HepG2 (cell line): ENCODE results near the gene RASA3. TPM values are rescaled to one million over a fixed set of nuclear protein-coding genes. Genes with fewer than 3 reads are reported as not detected.
A peak's percentile ranks its signal among the peaks of the same experiment; 100 is the strongest.

Experiments used
- ATAC-seq: fragments of 200-7000 bp; cut with Tn5 transposase; 3 replicates; pipeline ENCODE4 v1.9.1; 2020; ENCODE audit warnings: mild to moderate bottlenecking, moderate library complexity
- BruUV-seq: library from RNA; stranded (reverse); fragments of 400-500 nt; replicated peaks from 2 replicates; lab custom pipeline; 2021; lab: Mats Ljungman, UMichigan
- CTCF ChIA-PET: fragments of 300-600 bp; formaldehyde crosslinking; extraction: SDS; loops from one replicate; lab custom pipeline; 2021; ENCODE audit warnings: low total read pairs, inconsistent platforms, low intra/inter-chr PET ratio; lab: Yijun Ruan, JAX
- POLR2A ChIA-PET: fragments of 350-600 bp; sonication (Branson Sonifier 250); formaldehyde crosslinking; loops from one replicate; lab custom pipeline; 2020; ENCODE audit warnings: antibody characterized with exemption, inconsistent platforms; lab: Yijun Ruan, JAX
- DNase-seq: peaks from one replicate; pipeline ENCODE4 v3.0.0-alpha.2; 2015; ENCODE audit warnings: low spot score
- FAIRE-seq: peaks from 3 replicates; lab custom pipeline; 2011; peaks lifted over from hg19 to GRCh38; lab: Jason Lieb, UNC
- H2AFZ ChIP-seq: one replicate; pipeline ENCODE4 v1.6.1; 2011; ENCODE audit warnings: low read length, inconsistent platforms
- H3K27ac ChIP-seq: fragments of 300-600 bp; 3 replicates; pipeline ENCODE4 v1.8.0; 2011; ENCODE audit warnings: mixed run types, mild to moderate bottlenecking, mixed read lengths, low read length, inconsistent platforms; ENCODE audit not compliant: insufficient read depth; ENCODE audit errors: extremely low read length
- H3K27me3 ChIP-seq, 2 experiments: fragments of 200-600 bp in 1 of 2; 2 replicates in 1 of 2; 3 replicates in 1 of 2; pipeline versions ENCODE4 v1.6.0 to v1.8.0; 2011; ENCODE audit warnings: low read length in 2 of 2, mild to moderate bottlenecking in 2 of 2, moderate library complexity in 2 of 2, inconsistent platforms in 1 of 2; ENCODE audit not compliant: insufficient read depth in 2 of 2, control insufficient read depth in 1 of 2
- H3K36me3 ChIP-seq, 2 experiments: fragments of 200-600 bp in 1 of 2; replicated peaks in 1 of 2; 2 replicates in 1 of 2; 3 replicates in 1 of 2; pipeline versions ENCODE4 v1.5.1 to v1.8.0; 2011; ENCODE audit warnings: low read length in 2 of 2, inconsistent platforms in 1 of 2; ENCODE audit not compliant: insufficient read depth in 2 of 2, control insufficient read depth in 1 of 2
- H3K4me1 ChIP-seq: 2 replicates; pipeline ENCODE4 v1.5.1; 2012; ENCODE audit warnings: low read length, inconsistent platforms; ENCODE audit not compliant: insufficient read depth
- H3K4me2 ChIP-seq: 2 replicates; pipeline ENCODE4 v1.6.0; 2011; ENCODE audit warnings: low read depth, low read length, inconsistent platforms
- H3K4me3 ChIP-seq, 3 experiments: fragments of 200-600 bp in 1 of 3; sonication (generic), shearing (Covaris generic) in 1 of 3; replicated peaks in 1 of 3; 2 replicates each; pipeline ENCODE4 v1.5.1; 2011 to 2016; ENCODE audit warnings: low read length in 3 of 3, inconsistent platforms in 2 of 3, low read depth in 2 of 3, mild to moderate bottlenecking in 2 of 3, control low read depth in 1 of 3, mixed read lengths in 1 of 3; ENCODE audit not compliant: insufficient read depth in 1 of 3
- H3K79me2 ChIP-seq: one replicate; pipeline ENCODE4 v1.6.1; 2011; ENCODE audit warnings: low read length, inconsistent platforms; ENCODE audit not compliant: insufficient read depth
- H3K9ac ChIP-seq: 2 replicates; pipeline ENCODE4 v1.6.0; 2011; ENCODE audit warnings: mild to moderate bottlenecking, low read depth, low read length, inconsistent platforms; ENCODE audit not compliant: insufficient read depth
- H3K9me3 ChIP-seq: 2 replicates; pipeline ENCODE4 v1.5.1; 2012; ENCODE audit warnings: mild to moderate bottlenecking, low read length
- H4K20me1 ChIP-seq: 2 replicates; pipeline ENCODE4 v1.6.0; 2011; ENCODE audit warnings: inconsistent platforms, mild to moderate bottlenecking, low read length, moderate library complexity; ENCODE audit not compliant: insufficient read depth
- ATF7 ChIP-seq, 2 experiments: fragments of 450-650 bp in 1 of 2; sonication (generic) in 1 of 2; formaldehyde crosslinking in 1 of 2; IDR thresholded peaks; 2 replicates each; pipeline versions ENCODE4 v1.4.0 to v1.6.1; 2016 to 2020; ENCODE audit warnings: antibody characterized with exemption in 1 of 2, mild to moderate bottlenecking in 1 of 2, missing genetic modification reagents in 1 of 2
- CENPT ChIP-seq: sonication (generic); formaldehyde crosslinking; IDR thresholded peaks from 2 replicates; pipeline ENCODE4 v1.8.0; 2022; ENCODE audit warnings: low read depth, mild to moderate bottlenecking, moderate library complexity, missing genetic modification reagents
- CREB1 ChIP-seq, 2 experiments: fragments of 450-650 bp in 1 of 2; IDR thresholded peaks; 2 replicates each; pipeline ENCODE4 v1.6.1; 2016 to 2017; ENCODE audit warnings: control low read depth in 1 of 2, mild to moderate bottlenecking in 1 of 2, missing compliant biosample characterization in 1 of 2, missing genetic modification characterization in 1 of 2
- EZH2 ChIP-seq: conservative IDR thresholded peaks from 2 replicates; pipeline ENCODE4 v1.6.1; 2012; ENCODE audit warnings: mild to moderate bottlenecking, low read depth, low read length, moderate library complexity
- KLF12 ChIP-seq: sonication (generic); formaldehyde crosslinking; IDR thresholded peaks from 2 replicates; pipeline ENCODE4 v1.4.0; 2020; ENCODE audit warnings: missing genetic modification reagents, borderline replicate concordance
- MAFF ChIP-seq: IDR thresholded peaks from 2 replicates; pipeline ENCODE4 v1.6.1; 2011; ENCODE audit warnings: low read depth, low read length, improper control_type of control experiment
- MEIS1 ChIP-seq: sonication (generic); formaldehyde crosslinking; IDR thresholded peaks from 2 replicates; pipeline ENCODE4 v1.9.0; 2021; ENCODE audit warnings: mild to moderate bottlenecking, missing genetic modification reagents, moderate library complexity, borderline replicate concordance
- NPAS2 ChIP-seq: sonication (generic); formaldehyde crosslinking; IDR thresholded peaks from 2 replicates; pipeline ENCODE4 v1.8.0; 2022; ENCODE audit warnings: mild to moderate bottlenecking, missing genetic modification reagents, borderline replicate concordance
- PHF21A ChIP-seq: sonication (generic); formaldehyde crosslinking; IDR thresholded peaks from 2 replicates; pipeline ENCODE4 v1.5.0; 2020; ENCODE audit warnings: mild to moderate bottlenecking, missing genetic modification reagents
- RBM39 ChIP-seq: fragments of 200-400 bp; formaldehyde crosslinking; IDR thresholded peaks from one replicate; pipeline ENCODE4 v1.6.1; 2018; ENCODE audit warnings: antibody characterized with exemption, mild to moderate bottlenecking, low read depth, low read length; ENCODE audit not compliant: poor library complexity, severe bottlenecking
- ZNF143 ChIP-seq: sonication (generic); formaldehyde crosslinking; IDR thresholded peaks from 2 replicates; pipeline ENCODE4 v1.4.0; 2020; ENCODE audit warnings: missing genetic modification reagents
- ZNF263 ChIP-seq: sonication (generic); formaldehyde crosslinking; IDR thresholded peaks from 2 replicates; pipeline ENCODE4 v1.4.0; 2020; ENCODE audit warnings: missing genetic modification reagents
- ZNF326 ChIP-seq: sonication (generic); formaldehyde crosslinking; IDR thresholded peaks from 2 replicates; pipeline ENCODE4 v1.4.0; 2020; ENCODE audit warnings: missing genetic modification reagents, borderline replicate concordance
- ZNF781 ChIP-seq: sonication (generic); formaldehyde crosslinking; IDR thresholded peaks from 2 replicates; pipeline ENCODE4 v1.5.1; 2020; ENCODE audit warnings: borderline replicate concordance, mild to moderate bottlenecking, missing genetic modification reagents; ENCODE audit errors: not compliant biosample characterization
- ZNF891 ChIP-seq: sonication (generic); formaldehyde crosslinking; IDR thresholded peaks from 2 replicates; pipeline ENCODE4 v1.5.0; 2020; ENCODE audit warnings: mild to moderate bottlenecking, missing genetic modification reagents
- WGBS: methylation state at CpG from one replicate; pipeline ENCODE4 v1.1.6; 2017; ENCODE audit warnings: low lambda C conversion rate; 5-methylcytosine and 5-hydroxymethylcytosine counted together
- in situ Hi-C: cut with HindIII; loops from 2 replicates; pipeline ENCODE4 v1.10.0; 2017; ENCODE audit warnings: low pct_unique_long_range_greater_than_20kb; ENCODE audit not compliant: extremely low pct_ligation_motif_present
- intact Hi-C: fragments of 100-400 bp; cut with micrococcal nuclease; formaldehyde crosslinking; loops from one replicate; pipeline ENCODE4 v1.10.0; 2022; ENCODE audit not compliant: unreplicated experiment
- polyA plus RNA-seq, 8 experiments: library from polyadenylated mRNA; depleted of rRNA in 3 of 8; stranded (reverse) in 7 of 8; unstranded in 1 of 8; fragments of >200 nt; fragmentation: Illumina TruSeq in 4 of 8; extraction: Trizol in 4 of 8; gene quantifications; 2 replicates each; pipeline versions ENCODE4 v1.2.1 to v1.2.3, GENCODE V29; 2011 to 2016; ENCODE audit warnings: low read depth in 4 of 8, missing spikeins in 1 of 8, mixed read lengths in 1 of 8; ENCODE audit not compliant: insufficient read depth in 1 of 8
- total RNA-seq, 5 experiments: library from RNA; depleted of rRNA; stranded (reverse); fragments of >200 nt; fragmentation: Illumina TruSeq; extraction: Trizol; gene quantifications; 2 replicates each; pipeline ENCODE4 v1.2.3, GENCODE V29; 2016; ENCODE audit warnings: low read depth in 1 of 5
- TF ChIP-seq, protein P1 (sequence below): sonication (generic); formaldehyde crosslinking; IDR thresholded peaks from 2 replicates; pipeline ENCODE4 v1.4.0; 2020; ENCODE audit warnings: missing genetic modification reagents
- TF ChIP-seq, protein P2 (sequence below): sonication (generic); formaldehyde crosslinking; IDR thresholded peaks from 2 replicates; pipeline ENCODE4 v1.8.0; 2023; ENCODE audit warnings: mild to moderate bottlenecking, missing genetic modification reagents

The RASA3 gene
- total and polyA plus RNA-seq, 2 of the 13 experiments (the other 11 are each of a cell fraction or from before 2014, with no cell fraction given) = 0.05 TPM; not detected in 1

DNA sequence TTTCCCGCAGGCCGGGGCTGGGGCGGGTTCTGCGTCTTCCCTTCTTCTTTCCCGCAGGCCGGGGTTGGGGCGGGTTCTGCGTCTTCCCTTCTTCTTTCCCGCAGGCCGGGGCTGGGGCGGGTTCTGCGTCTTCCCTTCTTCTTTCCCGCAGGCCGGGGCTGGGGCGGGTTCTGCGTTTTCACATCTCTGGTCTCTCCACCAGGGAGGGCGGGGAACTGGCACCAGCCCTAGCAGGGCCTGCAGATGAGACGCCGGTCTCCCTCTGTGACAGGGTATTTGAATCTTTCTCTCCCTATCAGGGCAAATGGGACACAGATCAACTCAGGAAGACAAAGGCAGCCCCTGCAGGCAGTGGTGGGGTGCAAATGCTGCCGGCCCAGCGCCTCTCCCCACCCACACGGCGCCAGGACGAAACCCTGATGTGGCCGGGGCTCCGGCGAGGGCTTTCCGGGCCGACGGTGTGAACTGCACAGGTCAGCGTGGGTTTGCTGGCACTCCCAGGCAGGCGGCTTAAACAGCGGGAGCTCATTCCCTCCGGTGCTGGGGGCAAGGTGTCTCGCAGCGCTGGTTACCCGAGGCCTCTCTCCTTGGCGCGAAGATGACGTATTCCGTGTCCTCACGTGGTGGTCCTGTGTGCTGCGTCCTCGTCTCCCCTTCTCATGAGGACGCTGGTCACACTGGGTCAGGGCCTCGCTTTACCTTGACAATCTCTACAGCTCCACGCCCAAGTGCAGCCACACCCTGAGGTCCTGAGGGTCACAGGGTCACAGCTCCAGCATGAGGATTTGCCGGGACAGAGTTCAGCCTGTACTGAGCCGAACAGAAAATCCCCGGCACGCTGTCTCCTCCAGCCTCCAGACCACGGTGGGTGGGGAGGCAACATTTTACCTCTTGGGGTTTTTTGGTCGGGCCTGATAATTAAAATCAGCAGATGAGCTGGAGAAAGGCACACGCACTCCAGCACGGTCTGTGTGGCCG, 157.8 kb downstream of the RASA3 start (continued):
- TF ChIP-seq, protein P1, sequence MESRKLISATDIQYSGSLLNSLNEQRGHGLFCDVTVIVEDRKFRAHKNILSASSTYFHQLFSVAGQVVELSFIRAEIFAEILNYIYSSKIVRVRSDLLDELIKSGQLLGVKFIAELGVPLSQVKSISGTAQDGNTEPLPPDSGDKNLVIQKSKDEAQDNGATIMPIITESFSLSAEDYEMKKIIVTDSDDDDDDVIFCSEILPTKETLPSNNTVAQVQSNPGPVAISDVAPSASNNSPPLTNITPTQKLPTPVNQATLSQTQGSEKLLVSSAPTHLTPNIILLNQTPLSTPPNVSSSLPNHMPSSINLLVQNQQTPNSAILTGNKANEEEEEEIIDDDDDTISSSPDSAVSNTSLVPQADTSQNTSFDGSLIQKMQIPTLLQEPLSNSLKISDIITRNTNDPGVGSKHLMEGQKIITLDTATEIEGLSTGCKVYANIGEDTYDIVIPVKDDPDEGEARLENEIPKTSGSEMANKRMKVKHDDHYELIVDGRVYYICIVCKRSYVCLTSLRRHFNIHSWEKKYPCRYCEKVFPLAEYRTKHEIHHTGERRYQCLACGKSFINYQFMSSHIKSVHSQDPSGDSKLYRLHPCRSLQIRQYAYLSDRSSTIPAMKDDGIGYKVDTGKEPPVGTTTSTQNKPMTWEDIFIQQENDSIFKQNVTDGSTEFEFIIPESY (CRISPR knock-in tag) = no peak
- no peak for TF ChIP-seq ZNF891 (CRISPR knock-in tag)
- TF ChIP-seq ZNF326 (CRISPR knock-in tag) = no peak
- TF ChIP-seq NPAS2 (CRISPR knock-in tag) = no peak
- no peak for TF ChIP-seq RBM39

DNA sequence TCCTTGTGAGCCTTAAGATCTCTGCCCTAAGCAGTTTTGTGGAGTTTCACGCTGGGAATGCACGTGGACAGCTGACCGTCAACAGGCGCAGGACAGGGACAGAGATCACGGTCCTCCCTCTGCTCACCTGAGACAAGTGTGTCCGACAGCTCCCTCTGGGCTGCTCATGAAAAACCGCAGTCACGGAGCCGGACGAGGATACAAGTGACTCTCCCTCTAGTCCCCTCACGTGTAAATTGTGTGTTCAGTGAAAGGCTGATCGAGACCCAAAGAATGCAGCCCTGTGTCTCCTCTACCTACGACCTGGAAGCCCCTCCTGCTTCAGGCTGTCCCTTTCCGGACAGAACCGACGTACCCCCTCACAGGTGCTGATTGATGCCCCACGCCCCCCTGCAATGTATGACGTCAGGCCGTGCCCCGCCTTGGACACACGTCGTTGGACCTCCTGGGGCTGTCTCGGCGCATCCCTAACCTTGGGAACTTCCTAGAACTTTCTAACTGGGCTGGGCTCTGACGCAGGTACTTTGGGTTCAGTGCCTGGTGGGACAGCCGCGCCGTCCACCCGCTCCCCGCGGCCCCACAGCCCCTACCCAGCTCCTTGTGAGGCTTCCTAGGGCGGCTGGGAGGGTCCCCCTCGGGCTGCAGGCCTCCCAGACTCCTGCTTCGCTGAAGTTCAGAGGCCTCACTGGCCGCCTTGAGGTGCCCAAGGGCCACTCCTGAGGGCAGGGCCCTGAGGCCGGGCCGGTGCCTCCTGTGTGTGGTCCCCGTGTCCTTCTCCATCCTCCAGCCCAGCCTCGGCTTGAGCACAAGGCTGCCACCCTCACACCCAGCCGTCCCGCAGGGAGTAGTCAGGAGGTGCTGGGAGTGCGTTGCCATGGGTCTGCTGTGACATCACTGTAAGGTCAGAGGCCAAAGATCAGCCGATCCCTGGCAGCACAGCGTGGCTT, 158.9 kb downstream of the RASA3 start, which contains the start of gene C13orf46:
C13orf46 (minus strand) TSS at position 859 of the 947 bp plus-strand sequence; CDS start at position 780, 79 bp downstream.
- Histone ChIP-seq H3K4me2 (no peak within 1 kb of the TSS), H3K9ac (no peak within 1 kb of the TSS), H3K36me3 (no peaks in the 10 kb centered on the region), H3K4me3 (no peak within 1 kb of the TSS), H2AFZ (no peak within 1 kb of the TSS), H4K20me1 (no peaks in the 10 kb centered on the region), H3K79me2 (no peaks in the 10 kb centered on the region), H3K4me1 (no peaks in the 10 kb centered on the region), H3K27me3 (peaks cover 11 to 54% of the 10 kb centered on the region in 2 experiments), H3K27ac (no peak within 1 kb of the TSS), H3K9me3 (no peaks in the 10 kb centered on the region)
- in situ Hi-C loops = no loop called here
- 31% methylated on average over 20 of the region's 44 CpGs for WGBS
- DNase-seq (peak; percentile 12), FAIRE-seq (no peak), ATAC-seq (peak; percentile 60)
- BruUV-seq = no TSS peak
- POLR2A ChIA-PET = no interaction called here
- CTCF ChIA-PET = no interaction called here
- intact Hi-C loops = no loop called here
- TF ChIP-seq MEIS1 (CRISPR knock-in tag) = no peak
- TF ChIP-seq, protein P2, sequence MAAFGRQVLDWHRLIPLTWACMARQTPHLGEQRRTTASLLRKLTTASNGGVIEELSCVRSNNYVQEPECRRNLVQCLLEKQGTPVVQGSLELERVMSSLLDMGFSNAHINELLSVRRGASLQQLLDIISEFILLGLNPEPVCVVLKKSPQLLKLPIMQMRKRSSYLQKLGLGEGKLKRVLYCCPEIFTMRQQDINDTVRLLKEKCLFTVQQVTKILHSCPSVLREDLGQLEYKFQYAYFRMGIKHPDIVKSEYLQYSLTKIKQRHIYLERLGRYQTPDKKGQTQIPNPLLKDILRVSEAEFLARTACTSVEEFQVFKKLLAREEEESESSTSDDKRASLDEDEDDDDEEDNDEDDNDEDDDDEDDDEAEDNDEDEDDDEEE = no peak
- TF ChIP-seq PHF21A (CRISPR knock-in tag) = no peak
- peak; percentile 51; the same call in 1 of the 2 replicates for TF ChIP-seq EZH2
- TF ChIP-seq ZNF143 (CRISPR knock-in tag) = no peak
- peak; percentile 74 for TF ChIP-seq CREB1 (IDR thresholded peaks at IDR 0.05)
- TF ChIP-seq CREB1 (CRISPR knock-in tag; IDR thresholded peaks at IDR 0.05) = no peak
- no peak for TF ChIP-seq KLF12 (CRISPR knock-in tag)
- TF ChIP-seq ZNF781 (CRISPR knock-in tag) = no peak
- TF ChIP-seq CENPT = no peak
- TF ChIP-seq ZNF263 = peak; percentile 86
- no peak for TF ChIP-seq MAFF
- TF ChIP-seq ATF7 (IDR thresholded peaks at IDR 0.05) = peak; percentile 46; the same call in 1 of the 2 replicates
- TF ChIP-seq ATF7 (CRISPR knock-in tag; IDR thresholded peaks at IDR 0.05) = no peak
